ENCODE data around the gene CCS.

The CCS gene

DNA sequence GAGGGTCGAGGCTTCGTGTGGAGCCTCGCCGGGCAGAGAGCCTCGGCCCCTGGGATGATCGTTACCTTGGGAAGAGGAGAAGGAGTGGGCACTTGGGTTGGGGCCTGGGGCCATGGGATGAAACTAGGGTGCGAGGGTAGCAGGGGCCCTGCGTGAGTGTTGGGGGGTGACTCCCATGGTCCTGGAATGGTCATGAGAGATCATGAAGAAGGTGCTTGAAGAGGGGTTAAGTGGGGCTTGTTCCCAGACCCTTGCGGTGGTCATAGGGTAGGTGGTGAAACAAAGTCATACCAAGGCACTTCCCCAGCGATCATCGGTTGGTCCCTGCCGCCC, 284 bp downstream of the CCS start (continued):
- TF ChIP-seq, protein P1, sequence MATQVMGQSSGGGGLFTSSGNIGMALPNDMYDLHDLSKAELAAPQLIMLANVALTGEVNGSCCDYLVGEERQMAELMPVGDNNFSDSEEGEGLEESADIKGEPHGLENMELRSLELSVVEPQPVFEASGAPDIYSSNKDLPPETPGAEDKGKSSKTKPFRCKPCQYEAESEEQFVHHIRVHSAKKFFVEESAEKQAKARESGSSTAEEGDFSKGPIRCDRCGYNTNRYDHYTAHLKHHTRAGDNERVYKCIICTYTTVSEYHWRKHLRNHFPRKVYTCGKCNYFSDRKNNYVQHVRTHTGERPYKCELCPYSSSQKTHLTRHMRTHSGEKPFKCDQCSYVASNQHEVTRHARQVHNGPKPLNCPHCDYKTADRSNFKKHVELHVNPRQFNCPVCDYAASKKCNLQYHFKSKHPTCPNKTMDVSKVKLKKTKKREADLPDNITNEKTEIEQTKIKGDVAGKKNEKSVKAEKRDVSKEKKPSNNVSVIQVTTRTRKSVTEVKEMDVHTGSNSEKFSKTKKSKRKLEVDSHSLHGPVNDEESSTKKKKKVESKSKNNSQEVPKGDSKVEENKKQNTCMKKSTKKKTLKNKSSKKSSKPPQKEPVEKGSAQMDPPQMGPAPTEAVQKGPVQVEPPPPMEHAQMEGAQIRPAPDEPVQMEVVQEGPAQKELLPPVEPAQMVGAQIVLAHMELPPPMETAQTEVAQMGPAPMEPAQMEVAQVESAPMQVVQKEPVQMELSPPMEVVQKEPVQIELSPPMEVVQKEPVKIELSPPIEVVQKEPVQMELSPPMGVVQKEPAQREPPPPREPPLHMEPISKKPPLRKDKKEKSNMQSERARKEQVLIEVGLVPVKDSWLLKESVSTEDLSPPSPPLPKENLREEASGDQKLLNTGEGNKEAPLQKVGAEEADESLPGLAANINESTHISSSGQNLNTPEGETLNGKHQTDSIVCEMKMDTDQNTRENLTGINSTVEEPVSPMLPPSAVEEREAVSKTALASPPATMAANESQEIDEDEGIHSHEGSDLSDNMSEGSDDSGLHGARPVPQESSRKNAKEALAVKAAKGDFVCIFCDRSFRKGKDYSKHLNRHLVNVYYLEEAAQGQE (tag by site-specific recombination; IDR thresholded peaks at IDR 0.05) = no peak
- TF ChIP-seq, protein P2, sequence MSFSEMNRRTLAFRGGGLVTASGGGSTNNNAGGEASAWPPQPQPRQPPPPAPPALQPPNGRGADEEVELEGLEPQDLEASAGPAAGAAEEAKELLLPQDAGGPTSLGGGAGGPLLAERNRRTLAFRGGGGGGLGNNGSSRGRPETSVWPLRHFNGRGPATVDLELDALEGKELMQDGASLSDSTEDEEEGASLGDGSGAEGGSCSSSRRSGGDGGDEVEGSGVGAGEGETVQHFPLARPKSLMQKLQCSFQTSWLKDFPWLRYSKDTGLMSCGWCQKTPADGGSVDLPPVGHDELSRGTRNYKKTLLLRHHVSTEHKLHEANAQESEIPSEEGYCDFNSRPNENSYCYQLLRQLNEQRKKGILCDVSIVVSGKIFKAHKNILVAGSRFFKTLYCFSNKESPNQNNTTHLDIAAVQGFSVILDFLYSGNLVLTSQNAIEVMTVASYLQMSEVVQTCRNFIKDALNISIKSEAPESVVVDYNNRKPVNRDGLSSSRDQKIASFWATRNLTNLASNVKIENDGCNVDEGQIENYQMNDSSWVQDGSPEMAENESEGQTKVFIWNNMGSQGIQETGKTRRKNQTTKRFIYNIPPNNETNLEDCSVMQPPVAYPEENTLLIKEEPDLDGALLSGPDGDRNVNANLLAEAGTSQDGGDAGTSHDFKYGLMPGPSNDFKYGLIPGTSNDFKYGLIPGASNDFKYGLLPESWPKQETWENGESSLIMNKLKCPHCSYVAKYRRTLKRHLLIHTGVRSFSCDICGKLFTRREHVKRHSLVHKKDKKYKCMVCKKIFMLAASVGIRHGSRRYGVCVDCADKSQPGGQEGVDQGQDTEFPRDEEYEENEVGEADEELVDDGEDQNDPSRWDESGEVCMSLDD (tag by site-specific recombination; IDR thresholded peaks at IDR 0.05) = no peak
- TF ChIP-seq, protein P3, sequence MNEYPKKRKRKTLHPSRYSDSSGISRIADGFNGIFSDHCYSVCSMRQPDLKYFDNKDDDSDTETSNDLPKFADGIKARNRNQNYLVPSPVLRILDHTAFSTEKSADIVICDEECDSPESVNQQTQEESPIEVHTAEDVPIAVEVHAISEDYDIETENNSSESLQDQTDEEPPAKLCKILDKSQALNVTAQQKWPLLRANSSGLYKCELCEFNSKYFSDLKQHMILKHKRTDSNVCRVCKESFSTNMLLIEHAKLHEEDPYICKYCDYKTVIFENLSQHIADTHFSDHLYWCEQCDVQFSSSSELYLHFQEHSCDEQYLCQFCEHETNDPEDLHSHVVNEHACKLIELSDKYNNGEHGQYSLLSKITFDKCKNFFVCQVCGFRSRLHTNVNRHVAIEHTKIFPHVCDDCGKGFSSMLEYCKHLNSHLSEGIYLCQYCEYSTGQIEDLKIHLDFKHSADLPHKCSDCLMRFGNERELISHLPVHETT (tag by site-specific recombination; IDR thresholded peaks at IDR 0.05) = no peak
- TF ChIP-seq REPIN1 (tag by site-specific recombination; IDR thresholded peaks at IDR 0.05; ENCODE audit: low read depth) (no peak), ZNF274 (IDR thresholded peaks at IDR 0.05; ENCODE audit: low read length) (no peak), ZNF274 (tag by site-specific recombination; IDR thresholded peaks at IDR 0.05; ENCODE audit: borderline replicate concordance) (no peak), ZNF37A (tag by site-specific recombination; IDR thresholded peaks at IDR 0.05) (no peak), ZNF677 (tag by site-specific recombination; IDR thresholded peaks at IDR 0.05) (no peak), ZNF221 (tag by site-specific recombination; IDR thresholded peaks at IDR 0.05; ENCODE audit: borderline replicate concordance) (no peak), GLI2 (tag by site-specific recombination; IDR thresholded peaks at IDR 0.05; ENCODE audit: borderline replicate concordance, low read depth) (no peak), ZNF624 (tag by site-specific recombination; IDR thresholded peaks at IDR 0.05) (no peak), ZNF169 (tag by site-specific recombination; IDR thresholded peaks at IDR 0.05) (no peak), ZNF660 (tag by site-specific recombination; IDR thresholded peaks at IDR 0.05) (no peak), ZNF600 (tag by site-specific recombination; IDR thresholded peaks at IDR 0.05) (peak; percentile 47; the same call in 1 of the 2 replicates), ZNF596 (tag by site-specific recombination; IDR thresholded peaks at IDR 0.05) (no peak), ZNF549 (tag by site-specific recombination; IDR thresholded peaks at IDR 0.05) (no peak), GLI4 (tag by site-specific recombination; IDR thresholded peaks at IDR 0.05) (no peak), ZNF184 (tag by site-specific recombination; IDR thresholded peaks at IDR 0.05) (no peak), ZBTB17 (tag by site-specific recombination; IDR thresholded peaks at IDR 0.05) (no peak), ZNF664 (tag by site-specific recombination; IDR thresholded peaks at IDR 0.05) (no peak), ZNF16 (tag by site-specific recombination; IDR thresholded peaks at IDR 0.05; ENCODE audit: low read depth) (no peak), SCRT2 (tag by site-specific recombination; IDR thresholded peaks at IDR 0.05) (no peak)
- TF ChIP-seq, protein P4, sequence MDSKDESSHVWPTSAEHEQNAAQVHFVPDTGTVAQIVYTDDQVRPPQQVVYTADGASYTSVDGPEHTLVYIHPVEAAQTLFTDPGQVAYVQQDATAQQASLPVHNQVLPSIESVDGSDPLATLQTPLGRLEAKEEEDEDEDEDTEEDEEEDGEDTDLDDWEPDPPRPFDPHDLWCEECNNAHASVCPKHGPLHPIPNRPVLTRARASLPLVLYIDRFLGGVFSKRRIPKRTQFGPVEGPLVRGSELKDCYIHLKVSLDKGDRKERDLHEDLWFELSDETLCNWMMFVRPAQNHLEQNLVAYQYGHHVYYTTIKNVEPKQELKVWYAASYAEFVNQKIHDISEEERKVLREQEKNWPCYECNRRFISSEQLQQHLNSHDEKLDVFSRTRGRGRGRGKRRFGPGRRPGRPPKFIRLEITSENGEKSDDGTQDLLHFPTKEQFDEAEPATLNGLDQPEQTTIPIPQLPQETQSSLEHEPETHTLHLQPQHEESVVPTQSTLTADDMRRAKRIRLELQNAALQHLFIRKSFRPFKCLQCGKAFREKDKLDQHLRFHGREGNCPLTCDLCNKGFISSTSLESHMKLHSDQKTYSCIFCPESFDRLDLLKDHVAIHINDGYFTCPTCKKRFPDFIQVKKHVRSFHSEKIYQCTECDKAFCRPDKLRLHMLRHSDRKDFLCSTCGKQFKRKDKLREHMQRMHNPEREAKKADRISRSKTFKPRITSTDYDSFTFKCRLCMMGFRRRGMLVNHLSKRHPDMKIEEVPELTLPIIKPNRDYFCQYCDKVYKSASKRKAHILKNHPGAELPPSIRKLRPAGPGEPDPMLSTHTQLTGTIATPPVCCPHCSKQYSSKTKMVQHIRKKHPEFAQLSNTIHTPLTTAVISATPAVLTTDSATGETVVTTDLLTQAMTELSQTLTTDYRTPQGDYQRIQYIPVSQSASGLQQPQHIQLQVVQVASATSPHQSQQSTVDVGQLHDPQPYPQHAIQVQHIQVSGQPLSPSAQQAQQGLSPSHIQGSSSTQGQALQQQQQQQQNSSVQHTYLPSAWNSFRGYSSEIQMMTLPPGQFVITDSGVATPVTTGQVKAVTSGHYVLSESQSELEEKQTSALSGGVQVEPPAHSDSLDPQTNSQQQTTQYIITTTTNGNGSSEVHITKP (tag by site-specific recombination; IDR thresholded peaks at IDR 0.05) = peak; percentile 98
- TF ChIP-seq, protein P5, sequence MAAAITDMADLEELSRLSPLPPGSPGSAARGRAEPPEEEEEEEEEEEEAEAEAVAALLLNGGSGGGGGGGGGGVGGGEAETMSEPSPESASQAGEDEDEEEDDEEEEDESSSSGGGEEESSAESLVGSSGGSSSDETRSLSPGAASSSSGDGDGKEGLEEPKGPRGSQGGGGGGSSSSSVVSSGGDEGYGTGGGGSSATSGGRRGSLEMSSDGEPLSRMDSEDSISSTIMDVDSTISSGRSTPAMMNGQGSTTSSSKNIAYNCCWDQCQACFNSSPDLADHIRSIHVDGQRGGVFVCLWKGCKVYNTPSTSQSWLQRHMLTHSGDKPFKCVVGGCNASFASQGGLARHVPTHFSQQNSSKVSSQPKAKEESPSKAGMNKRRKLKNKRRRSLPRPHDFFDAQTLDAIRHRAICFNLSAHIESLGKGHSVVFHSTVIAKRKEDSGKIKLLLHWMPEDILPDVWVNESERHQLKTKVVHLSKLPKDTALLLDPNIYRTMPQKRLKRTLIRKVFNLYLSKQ (tag by site-specific recombination; IDR thresholded peaks at IDR 0.05; ENCODE audit: borderline replicate concordance) = no peak
- TF ChIP-seq, protein P6, sequence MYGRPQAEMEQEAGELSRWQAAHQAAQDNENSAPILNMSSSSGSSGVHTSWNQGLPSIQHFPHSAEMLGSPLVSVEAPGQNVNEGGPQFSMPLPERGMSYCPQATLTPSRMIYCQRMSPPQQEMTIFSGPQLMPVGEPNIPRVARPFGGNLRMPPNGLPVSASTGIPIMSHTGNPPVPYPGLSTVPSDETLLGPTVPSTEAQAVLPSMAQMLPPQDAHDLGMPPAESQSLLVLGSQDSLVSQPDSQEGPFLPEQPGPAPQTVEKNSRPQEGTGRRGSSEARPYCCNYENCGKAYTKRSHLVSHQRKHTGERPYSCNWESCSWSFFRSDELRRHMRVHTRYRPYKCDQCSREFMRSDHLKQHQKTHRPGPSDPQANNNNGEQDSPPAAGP (tag by site-specific recombination; IDR thresholded peaks at IDR 0.05) = no peak; the same call in 1 of the 2 replicates
